Measurements from ENCODE around the gene SLC25A21.

GRCh38 chr14:36852981-36853691, 319.3 kb downstream of the SLC25A21 start:
- no peak for TF ChIP-seq CTCF (IDR thresholded peaks at IDR 0.05)
- TF ChIP-seq SIN3A (IDR thresholded peaks at IDR 0.05; ENCODE audit: borderline replicate concordance, insufficient read depth, low read depth, low read length), result no peak
- TF ChIP-seq TCF7L2 (IDR thresholded peaks at IDR 0.05; ENCODE audit: low read depth, low read length), result no peak
- no peak for TF ChIP-seq REST (IDR thresholded peaks at IDR 0.05; ENCODE audit: insufficient read depth in 1 of 2, low read depth in 2 of 2, low read length in 1 of 2)
- TF ChIP-seq POLR2AphosphoS5 (IDR thresholded peaks at IDR 0.05; ENCODE audit: low read depth, low read length), result no peak
